NCI-H748 treated with DMSO at 0.1 percent for 48 hours (cell line): ENCODE data around the gene MVB12A.

Experiments used
- DNase-seq: peaks from one replicate; lab custom pipeline; 2025; lab: John Stamatoyannopoulos, UW

Gene MVB12A

GRCh38 chr19:17471410-17472125, 51.7 kb downstream of the MVB12A start:
- no peak for DNase-seq

GRCh38 chr19:17473041-17473440, 53.2 kb downstream of the MVB12A start:
- no peak for DNase-seq
